ENCODE data around the gene CC2D2A.

DNA sequence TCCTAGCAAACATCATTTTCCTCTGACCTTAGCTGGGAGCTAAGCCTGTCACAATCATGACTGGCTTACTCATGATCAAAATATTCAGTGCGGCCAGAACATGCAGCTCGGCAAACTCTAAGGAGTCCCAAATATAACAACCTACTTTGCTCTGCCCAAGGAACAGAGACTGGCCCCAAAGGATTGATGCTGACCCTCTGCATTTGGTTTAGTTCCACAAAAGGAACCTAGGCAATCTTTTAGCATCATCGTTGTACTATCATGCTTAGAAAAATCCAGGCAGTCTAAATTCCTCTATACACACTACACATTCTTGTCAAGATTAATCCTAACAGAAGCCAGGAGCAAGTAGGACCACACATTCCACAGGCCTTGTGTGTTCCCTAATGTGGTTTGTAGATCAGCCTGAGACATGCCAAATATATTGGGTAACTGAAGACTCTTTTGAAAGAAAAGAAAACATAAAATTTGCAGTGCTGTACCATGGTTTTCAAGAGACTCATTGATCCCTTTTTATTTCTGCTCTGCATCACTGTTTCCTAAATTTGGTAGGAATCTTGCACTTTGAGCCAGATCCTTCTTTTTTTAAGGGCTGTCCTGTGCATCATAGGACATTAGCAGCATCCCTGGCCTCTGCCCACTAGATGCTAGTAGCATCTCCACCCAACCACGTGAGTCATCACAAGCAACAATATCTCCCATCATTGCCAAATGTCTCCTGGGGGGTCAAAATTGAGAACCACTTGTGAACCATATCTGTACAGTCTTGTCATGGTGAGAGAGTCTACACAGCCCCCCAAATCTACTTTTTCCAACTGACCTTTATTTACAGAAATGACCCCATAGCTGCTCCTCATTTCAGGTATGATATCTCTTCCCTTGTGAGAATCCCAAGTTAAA is 17.6 kb upstream of the CC2D2A start:
- TF ChIP-seq, protein P1, sequence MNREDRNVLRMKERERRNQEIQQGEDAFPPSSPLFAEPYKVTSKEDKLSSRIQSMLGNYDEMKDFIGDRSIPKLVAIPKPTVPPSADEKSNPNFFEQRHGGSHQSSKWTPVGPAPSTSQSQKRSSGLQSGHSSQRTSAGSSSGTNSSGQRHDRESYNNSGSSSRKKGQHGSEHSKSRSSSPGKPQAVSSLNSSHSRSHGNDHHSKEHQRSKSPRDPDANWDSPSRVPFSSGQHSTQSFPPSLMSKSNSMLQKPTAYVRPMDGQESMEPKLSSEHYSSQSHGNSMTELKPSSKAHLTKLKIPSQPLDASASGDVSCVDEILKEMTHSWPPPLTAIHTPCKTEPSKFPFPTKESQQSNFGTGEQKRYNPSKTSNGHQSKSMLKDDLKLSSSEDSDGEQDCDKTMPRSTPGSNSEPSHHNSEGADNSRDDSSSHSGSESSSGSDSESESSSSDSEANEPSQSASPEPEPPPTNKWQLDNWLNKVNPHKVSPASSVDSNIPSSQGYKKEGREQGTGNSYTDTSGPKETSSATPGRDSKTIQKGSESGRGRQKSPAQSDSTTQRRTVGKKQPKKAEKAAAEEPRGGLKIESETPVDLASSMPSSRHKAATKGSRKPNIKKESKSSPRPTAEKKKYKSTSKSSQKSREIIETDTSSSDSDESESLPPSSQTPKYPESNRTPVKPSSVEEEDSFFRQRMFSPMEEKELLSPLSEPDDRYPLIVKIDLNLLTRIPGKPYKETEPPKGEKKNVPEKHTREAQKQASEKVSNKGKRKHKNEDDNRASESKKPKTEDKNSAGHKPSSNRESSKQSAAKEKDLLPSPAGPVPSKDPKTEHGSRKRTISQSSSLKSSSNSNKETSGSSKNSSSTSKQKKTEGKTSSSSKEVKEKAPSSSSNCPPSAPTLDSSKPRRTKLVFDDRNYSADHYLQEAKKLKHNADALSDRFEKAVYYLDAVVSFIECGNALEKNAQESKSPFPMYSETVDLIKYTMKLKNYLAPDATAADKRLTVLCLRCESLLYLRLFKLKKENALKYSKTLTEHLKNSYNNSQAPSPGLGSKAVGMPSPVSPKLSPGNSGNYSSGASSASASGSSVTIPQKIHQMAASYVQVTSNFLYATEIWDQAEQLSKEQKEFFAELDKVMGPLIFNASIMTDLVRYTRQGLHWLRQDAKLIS (CRISPR knock-in tag; IDR thresholded peaks at IDR 0.05; ENCODE audit: borderline replicate concordance): no peak
- TF ChIP-seq FOXJ3 (CRISPR knock-in tag; IDR thresholded peaks at IDR 0.05; ENCODE audit: borderline replicate concordance) (no peak), TEAD4 (CRISPR knock-in tag; IDR thresholded peaks at IDR 0.05) (no peak), ZNF416 (CRISPR knock-in tag; IDR thresholded peaks at IDR 0.05) (no peak)
- TF ChIP-seq, protein P2, sequence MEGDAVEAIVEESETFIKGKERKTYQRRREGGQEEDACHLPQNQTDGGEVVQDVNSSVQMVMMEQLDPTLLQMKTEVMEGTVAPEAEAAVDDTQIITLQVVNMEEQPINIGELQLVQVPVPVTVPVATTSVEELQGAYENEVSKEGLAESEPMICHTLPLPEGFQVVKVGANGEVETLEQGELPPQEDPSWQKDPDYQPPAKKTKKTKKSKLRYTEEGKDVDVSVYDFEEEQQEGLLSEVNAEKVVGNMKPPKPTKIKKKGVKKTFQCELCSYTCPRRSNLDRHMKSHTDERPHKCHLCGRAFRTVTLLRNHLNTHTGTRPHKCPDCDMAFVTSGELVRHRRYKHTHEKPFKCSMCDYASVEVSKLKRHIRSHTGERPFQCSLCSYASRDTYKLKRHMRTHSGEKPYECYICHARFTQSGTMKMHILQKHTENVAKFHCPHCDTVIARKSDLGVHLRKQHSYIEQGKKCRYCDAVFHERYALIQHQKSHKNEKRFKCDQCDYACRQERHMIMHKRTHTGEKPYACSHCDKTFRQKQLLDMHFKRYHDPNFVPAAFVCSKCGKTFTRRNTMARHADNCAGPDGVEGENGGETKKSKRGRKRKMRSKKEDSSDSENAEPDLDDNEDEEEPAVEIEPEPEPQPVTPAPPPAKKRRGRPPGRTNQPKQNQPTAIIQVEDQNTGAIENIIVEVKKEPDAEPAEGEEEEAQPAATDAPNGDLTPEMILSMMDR (IDR thresholded peaks at IDR 0.05): no peak

Data from WTC11 (cell line).